Smooth muscle cell (in vitro differentiated cells): ENCODE data around the gene SREK1IP1. TPM values are rescaled to one million over a fixed set of nuclear protein-coding genes. Genes with fewer than 3 reads are reported as not detected.

ENCODE experiments used
- DNase-seq: peaks from one replicate; lab custom pipeline; 2025; ENCODE audit not compliant: unreplicated experiment; lab: John Stamatoyannopoulos, UW
- H2AFZ ChIP-seq: fragments of 200-600 bp; sonication (generic); 2 replicates; pipeline ENCODE4 v1.6.0; 2016; ENCODE audit warnings: antibody characterized with exemption, low read depth, mild to moderate bottlenecking
- H3F3A ChIP-seq: fragments of 200-600 bp; sonication (generic); 2 replicates; pipeline ENCODE4 v1.6.0; 2017; ENCODE audit warnings: antibody characterized with exemption, low read depth
- H3K27ac ChIP-seq: fragments of 200-600 bp; sonication (generic); 2 replicates; pipeline ENCODE4 v1.5.1; 2016; ENCODE audit warnings: low read depth, mild to moderate bottlenecking
- H3K27me3 ChIP-seq: fragments of 200-600 bp; sonication (generic); 2 replicates; pipeline ENCODE4 v1.6.1; 2016; ENCODE audit warnings: low read depth, mild to moderate bottlenecking
- H3K36me3 ChIP-seq: fragments of 200-600 bp; sonication (generic); 2 replicates; pipeline ENCODE4 v1.5.1; 2016; ENCODE audit warnings: low read depth
- H3K4me1 ChIP-seq: fragments of 200-600 bp; sonication (generic); 2 replicates; pipeline ENCODE4 v1.5.1; 2016; ENCODE audit warnings: low read depth
- H3K4me2 ChIP-seq: fragments of 200-600 bp; sonication (generic); 2 replicates; pipeline ENCODE4 v1.6.0; 2016; ENCODE audit warnings: mild to moderate bottlenecking
- H3K4me3 ChIP-seq: fragments of 200-600 bp; sonication (generic); 2 replicates; pipeline ENCODE4 v1.5.1; 2016; ENCODE audit warnings: mild to moderate bottlenecking
- H3K79me2 ChIP-seq: fragments of 200-600 bp; sonication (generic); 2 replicates; pipeline ENCODE4 v1.6.0; 2016; ENCODE audit warnings: low read depth, mild to moderate bottlenecking
- H3K9ac ChIP-seq: fragments of 200-600 bp; sonication (generic); 2 replicates; pipeline ENCODE4 v1.6.0; 2016; ENCODE audit warnings: low read depth
- H3K9me3 ChIP-seq: fragments of 200-600 bp; sonication (generic); replicated peaks from 2 replicates; pipeline ENCODE4 v1.5.1; 2016; ENCODE audit warnings: low read depth
- H4K20me1 ChIP-seq: fragments of 200-600 bp; sonication (generic); 2 replicates; pipeline ENCODE4 v1.6.0; 2016; ENCODE audit warnings: low read depth
- WGBS: methylation state at CpG from one replicate; pipeline ENCODE4 v1.1.7; 2016; ENCODE audit warnings: low lambda C conversion rate; 5-methylcytosine and 5-hydroxymethylcytosine counted together
- polyA plus RNA-seq: library from polyadenylated mRNA; unstranded; fragments of >200 nt; fragmentation: Nextera tagmentation; extraction: Ambion mirVana; gene quantifications from 2 replicates; pipeline ENCODE4 v1.2.1, GENCODE V29; 2016
- total RNA-seq: library from RNA; depleted of rRNA; stranded (reverse); fragments of >200 nt; gene quantifications from 2 replicates; pipeline ENCODE4 v1.2.3, GENCODE V29; 2014
- TF ChIP-seq, protein P1 (sequence below): fragments of 200-600 bp; sonication (generic); IDR thresholded peaks from 2 replicates; pipeline ENCODE4 v1.5.1; 2017; ENCODE audit warnings: borderline replicate concordance, mild to moderate bottlenecking, antibody characterized with exemption; ENCODE audit not compliant: insufficient read depth, poor library complexity, severe bottlenecking

SREK1IP1 gene
- total and polyA plus RNA-seq, 2 experiments from 2014 or later = 21.7 to 36.5 TPM

DNA sequence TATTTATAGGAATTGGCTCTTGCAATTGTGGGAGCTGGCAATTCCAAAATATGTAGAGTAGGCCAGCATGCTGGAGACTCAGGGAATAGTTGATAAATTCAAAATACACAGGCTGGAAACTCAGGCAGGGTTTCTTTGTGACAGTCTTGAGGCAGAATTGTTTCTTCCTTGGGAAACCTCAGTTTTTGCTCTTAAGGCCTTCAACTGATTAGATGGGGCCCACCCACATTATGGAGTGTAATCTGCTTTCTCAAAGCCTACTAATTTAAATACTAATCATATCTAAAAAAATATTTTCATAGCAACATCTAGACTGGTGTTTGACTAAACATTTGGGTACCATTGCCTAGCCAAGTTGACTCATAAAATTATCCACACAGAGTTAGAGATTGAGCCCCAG is 27.8 kb upstream of the SREK1IP1 start:
- H3K9me3 ChIP-seq = no peaks in the 10 kb centered on the region
- no peaks in the 10 kb centered on the region for H3K79me2 ChIP-seq
- H3K4me3 ChIP-seq = no peak overlapping the region
- no peaks in the 10 kb centered on the region for H4K20me1 ChIP-seq
- no peaks in the 10 kb centered on the region for H3F3A ChIP-seq
- H3K36me3 ChIP-seq = no peaks in the 10 kb centered on the region
- TF ChIP-seq, protein P1, sequence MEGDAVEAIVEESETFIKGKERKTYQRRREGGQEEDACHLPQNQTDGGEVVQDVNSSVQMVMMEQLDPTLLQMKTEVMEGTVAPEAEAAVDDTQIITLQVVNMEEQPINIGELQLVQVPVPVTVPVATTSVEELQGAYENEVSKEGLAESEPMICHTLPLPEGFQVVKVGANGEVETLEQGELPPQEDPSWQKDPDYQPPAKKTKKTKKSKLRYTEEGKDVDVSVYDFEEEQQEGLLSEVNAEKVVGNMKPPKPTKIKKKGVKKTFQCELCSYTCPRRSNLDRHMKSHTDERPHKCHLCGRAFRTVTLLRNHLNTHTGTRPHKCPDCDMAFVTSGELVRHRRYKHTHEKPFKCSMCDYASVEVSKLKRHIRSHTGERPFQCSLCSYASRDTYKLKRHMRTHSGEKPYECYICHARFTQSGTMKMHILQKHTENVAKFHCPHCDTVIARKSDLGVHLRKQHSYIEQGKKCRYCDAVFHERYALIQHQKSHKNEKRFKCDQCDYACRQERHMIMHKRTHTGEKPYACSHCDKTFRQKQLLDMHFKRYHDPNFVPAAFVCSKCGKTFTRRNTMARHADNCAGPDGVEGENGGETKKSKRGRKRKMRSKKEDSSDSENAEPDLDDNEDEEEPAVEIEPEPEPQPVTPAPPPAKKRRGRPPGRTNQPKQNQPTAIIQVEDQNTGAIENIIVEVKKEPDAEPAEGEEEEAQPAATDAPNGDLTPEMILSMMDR = no peak
- no peak overlapping the region for H2AFZ ChIP-seq
- no peaks in the 10 kb centered on the region for H3K27me3 ChIP-seq
- no peak overlapping the region for H3K9ac ChIP-seq
- no peak for DNase-seq
- no peak overlapping the region for H3K27ac ChIP-seq
- H3K4me2 ChIP-seq = no peak overlapping the region
- no peaks in the 10 kb centered on the region for H3K4me1 ChIP-seq

DNA sequence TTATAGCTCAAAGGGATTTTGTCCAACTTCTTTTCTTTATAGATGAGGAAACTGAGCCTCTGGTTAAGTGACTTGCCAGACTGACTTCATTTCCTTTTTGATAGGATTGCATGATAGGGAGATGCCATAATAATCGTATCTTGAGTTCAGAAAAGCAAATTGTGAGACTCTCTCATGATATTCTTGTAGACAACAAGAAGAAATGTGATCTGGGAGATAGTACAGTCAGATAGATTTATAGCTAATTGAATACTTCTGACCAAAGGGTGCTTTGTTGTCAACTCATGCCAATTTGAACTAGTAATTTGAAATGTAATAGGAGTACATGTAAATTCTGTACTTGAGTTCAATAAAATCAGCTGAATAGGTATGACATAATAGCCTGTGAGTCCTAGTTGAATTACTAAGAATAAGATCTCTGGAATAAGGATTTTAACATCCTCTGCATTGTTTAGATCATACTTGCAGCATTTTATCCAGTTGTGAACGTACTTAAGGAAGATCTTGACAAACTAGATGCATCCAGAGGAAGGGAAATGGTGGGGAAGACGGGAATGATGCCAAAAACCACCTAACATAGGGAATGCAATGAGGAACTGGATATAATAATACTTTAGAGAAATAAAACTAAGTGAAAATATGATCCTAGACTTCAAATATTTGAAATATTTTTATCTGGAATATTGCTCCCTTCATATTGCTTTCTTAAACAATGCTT is 25.7 kb upstream of the SREK1IP1 start:
- DNase-seq = no peak
- WGBS = 87% methylated on average over 3 of the region's 3 CpGs
- Histone ChIP-seq H4K20me1 (no peaks in the 10 kb centered on the region), H3K9me3 (no peaks in the 10 kb centered on the region), H3K4me1 (no peaks in the 10 kb centered on the region), H3K4me2 (no peak overlapping the region), H3F3A (no peaks in the 10 kb centered on the region), H3K79me2 (no peaks in the 10 kb centered on the region), H3K27me3 (no peaks in the 10 kb centered on the region), H3K9ac (no peak overlapping the region), H3K36me3 (no peaks in the 10 kb centered on the region), H2AFZ (no peak overlapping the region), H3K4me3 (no peak overlapping the region), H3K27ac (no peak overlapping the region)
- TF ChIP-seq, protein P1 = no peak

DNA sequence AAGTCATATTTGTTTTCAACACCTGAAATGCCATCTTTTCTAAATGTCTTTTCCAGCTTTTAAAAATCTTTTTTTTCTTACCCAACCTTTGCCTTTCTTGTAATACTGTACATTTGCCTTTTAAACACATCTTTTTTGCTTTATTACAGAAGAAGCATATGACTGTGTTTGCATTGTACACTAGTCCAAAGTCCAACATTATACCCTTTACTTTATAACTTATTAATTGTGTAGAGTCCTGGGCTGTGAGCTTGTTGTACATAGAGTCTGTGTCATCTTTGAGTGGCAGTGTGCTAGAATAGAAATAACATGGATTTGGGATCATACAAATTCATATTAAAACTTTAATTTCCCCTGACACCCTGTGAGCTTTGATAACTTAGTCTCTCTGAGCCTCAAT is 24.0 kb upstream of the SREK1IP1 start:
- Histone ChIP-seq H3K27ac (no peak overlapping the region), H3K4me2 (no peak overlapping the region), H3F3A (no peaks in the 10 kb centered on the region), H3K27me3 (no peaks in the 10 kb centered on the region), H3K79me2 (no peaks in the 10 kb centered on the region), H3K9me3 (no peaks in the 10 kb centered on the region), H3K36me3 (no peaks in the 10 kb centered on the region), H3K4me3 (no peak overlapping the region), H3K9ac (no peak overlapping the region), H3K4me1 (no peaks in the 10 kb centered on the region), H4K20me1 (no peaks in the 10 kb centered on the region), H2AFZ (no peak overlapping the region)
- DNase-seq = no peak
- TF ChIP-seq, protein P1 = no peak

DNA sequence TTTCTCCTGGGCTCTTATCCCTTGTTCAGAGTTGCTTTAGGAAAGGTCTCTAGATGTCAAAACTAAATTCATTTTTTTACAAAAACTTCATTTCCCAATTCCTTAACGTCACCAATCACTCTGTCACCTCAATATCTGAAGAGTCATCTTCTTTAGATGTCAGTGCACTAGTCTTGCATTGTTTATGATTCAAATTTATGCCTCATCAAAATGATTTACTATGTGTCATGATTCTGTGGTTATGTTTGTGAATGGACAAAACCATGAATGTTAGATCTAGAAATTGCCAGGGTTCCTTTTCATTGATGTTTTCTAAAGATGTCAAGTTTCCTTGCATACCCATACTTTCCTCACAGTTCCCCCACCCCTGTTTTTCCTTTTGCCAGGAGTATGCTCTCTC is 21.7 kb upstream of the SREK1IP1 start:
- Histone ChIP-seq H3F3A (no peaks in the 10 kb centered on the region), H3K4me2 (no peak overlapping the region), H3K9me3 (no peaks in the 10 kb centered on the region), H3K27ac (no peak overlapping the region), H3K27me3 (no peaks in the 10 kb centered on the region), H3K4me3 (no peak overlapping the region), H3K36me3 (no peaks in the 10 kb centered on the region), H3K4me1 (no peaks in the 10 kb centered on the region), H2AFZ (no peak overlapping the region), H3K79me2 (no peaks in the 10 kb centered on the region), H3K9ac (no peak overlapping the region), H4K20me1 (no peaks in the 10 kb centered on the region)
- TF ChIP-seq, protein P1 = no peak
- no peak for DNase-seq
- 97% methylated on average over 1 of the region's 1 CpG for WGBS
